Keratinocyte (primary cell): Measurements from ENCODE around the gene PRKAR2B. TPM values are rescaled to one million over a fixed set of nuclear protein-coding genes. Genes with fewer than 3 reads are reported as not detected.

Experiments used
- DNase-seq: peaks from one replicate; pipeline ENCODE4 v3.0.0-alpha.2; 2011; ENCODE audit warnings: low read depth, missing footprints, low spot score
- FAIRE-seq: peaks from 2 replicates; lab custom pipeline; 2011; peaks lifted over from hg19 to GRCh38; lab: Jason Lieb, UNC
- H2AFZ ChIP-seq: 2 replicates; pipeline ENCODE4 v1.6.0; 2012; ENCODE audit warnings: low read length, control low read depth, inconsistent platforms; ENCODE audit not compliant: control insufficient read depth
- H3K27ac ChIP-seq: 2 replicates; pipeline ENCODE4 v1.5.1; 2011; ENCODE audit warnings: low read length; ENCODE audit not compliant: control insufficient read depth, insufficient read depth
- H3K27me3 ChIP-seq: 3 replicates; pipeline ENCODE4 v1.6.0; 2011; ENCODE audit warnings: low read length; ENCODE audit not compliant: control insufficient read depth, insufficient read depth; ENCODE audit errors: extremely low read depth
- H3K36me3 ChIP-seq, 2 experiments: 2 replicates in 1 of 2; 3 replicates in 1 of 2; pipeline ENCODE4 v1.5.1; 2011; ENCODE audit warnings: low read length in 2 of 2, mild to moderate bottlenecking in 1 of 2; ENCODE audit not compliant: control insufficient read depth in 2 of 2, insufficient read depth in 2 of 2; ENCODE audit errors: extremely low read depth in 1 of 2
- H3K4me1 ChIP-seq: 3 replicates; pipeline ENCODE4 v1.5.1; 2011; ENCODE audit warnings: low read length; ENCODE audit not compliant: control insufficient read depth, insufficient read depth; ENCODE audit errors: extremely low read depth
- H3K4me2 ChIP-seq: 3 replicates; pipeline ENCODE4 v1.6.0; 2011; ENCODE audit warnings: low read depth, low read length; ENCODE audit not compliant: control insufficient read depth, insufficient read depth; ENCODE audit errors: extremely low read depth
- H3K4me3 ChIP-seq, 3 experiments: fragments of 200-600 bp in 1 of 3; sonication (generic) in 1 of 3; 2 replicates in 2 of 3; 3 replicates in 1 of 3; pipeline ENCODE4 v1.5.1; 2011 to 2016; ENCODE audit warnings: low read length in 3 of 3, mild to moderate bottlenecking in 3 of 3, control low read depth in 2 of 3, inconsistent platforms in 1 of 3, low read depth in 1 of 3, mixed read lengths in 1 of 3, mixed run types in 1 of 3, moderate library complexity in 1 of 3; ENCODE audit not compliant: control insufficient read depth in 2 of 3, insufficient read depth in 2 of 3; ENCODE audit errors: extremely low read depth in 1 of 3
- H3K79me2 ChIP-seq: 2 replicates; pipeline ENCODE4 v1.6.0; 2012; ENCODE audit warnings: low read length; ENCODE audit not compliant: control insufficient read depth, insufficient read depth
- H3K9ac ChIP-seq: 3 replicates; pipeline ENCODE4 v1.6.0; 2011; ENCODE audit warnings: low read length; ENCODE audit not compliant: control insufficient read depth, insufficient read depth; ENCODE audit errors: extremely low read depth
- H3K9me1 ChIP-seq: 3 replicates; pipeline ENCODE4 v1.6.0; 2011; ENCODE audit warnings: low read length; ENCODE audit not compliant: control insufficient read depth, insufficient read depth; ENCODE audit errors: extremely low read depth
- H3K9me3 ChIP-seq: 2 replicates; pipeline ENCODE4 v1.5.1; 2012; ENCODE audit warnings: low read depth, low read length; ENCODE audit not compliant: control insufficient read depth
- H4K20me1 ChIP-seq: 3 replicates; pipeline ENCODE4 v1.6.0; 2011; ENCODE audit warnings: low read length; ENCODE audit not compliant: control insufficient read depth, insufficient read depth; ENCODE audit errors: extremely low read depth
- CTCF ChIP-seq, 3 experiments: IDR thresholded peaks in 1 of 3; conservative IDR thresholded peaks in 1 of 3; optimal IDR thresholded peaks in 1 of 3; 2 replicates in 2 of 3; 3 replicates in 1 of 3; pipeline versions ENCODE3 to v1.5.1; 2011; ENCODE audit warnings: low read length in 3 of 3, mild to moderate bottlenecking in 3 of 3, moderate library complexity in 2 of 3, control low read depth in 1 of 3, inconsistent platforms in 1 of 3; ENCODE audit not compliant: insufficient read depth in 2 of 3; ENCODE audit errors: extremely low read depth in 1 of 3
- EZH2 ChIP-seq: IDR thresholded peaks from one replicate; pipeline ENCODE4 v1.6.1; 2012; ENCODE audit warnings: inconsistent platforms, mild to moderate bottlenecking, low read length, moderate library complexity
- dilution Hi-C: fragments of 300-500 bp; cut with MboI; formaldehyde crosslinking; loops from one replicate; pipeline ENCODE4 v1.7.0; 2020; ENCODE audit warnings: low sequenced_read_pairs; ENCODE audit not compliant: extremely low pct_ligation_motif_present
- polyA plus RNA-seq, 5 experiments: library from polyadenylated mRNA; depleted of rRNA in 3 of 5; stranded (reverse) in 3 of 5; stranded (forward) in 1 of 5; unstranded in 1 of 5; fragments of >200 nt; gene quantifications; 1 replicate in 1 of 5; 2 replicates in 3 of 5; 3 replicates in 1 of 5; pipeline versions ENCODE4 v1.2.1 to v1.2.3, GENCODE V29; 2011 to 2012; ENCODE audit warnings: missing spikeins in 2 of 5, low read depth in 1 of 5, low replicate concordance in 1 of 5

PRKAR2B gene
- polyA plus RNA-seq, 1 donor (not counting 4 experiments of a cell fraction or from before 2014, with no cell fraction given), result 0.01 TPM

GRCh38 chr7:107119376-107120105 lies 75.0 kb downstream of the PRKAR2B start:
- Histone ChIP-seq H3K4me2 (no peak overlapping the region), H3K79me2 (no peaks in the 10 kb centered on the region), H3K9ac (no peak overlapping the region), H3K27me3 (peaks cover 5% of the 10 kb centered on the region), H3K4me1 (no peaks in the 10 kb centered on the region), H3K9me3 (no peaks in the 10 kb centered on the region), H4K20me1 (no peaks in the 10 kb centered on the region), H3K27ac (no peak overlapping the region), H3K36me3 (no peaks in the 10 kb centered on the region), H3K4me3 (no peak overlapping the region), H3K9me1 (no peaks in the 10 kb centered on the region), H2AFZ (no peak overlapping the region)
- dilution Hi-C loops, result no loop called here
- FAIRE-seq, result no peak
- no peak for DNase-seq
- TF ChIP-seq CTCF (optimal IDR thresholded peaks at IDR 0.05 in 1 of 3, IDR thresholded peaks at IDR 0.05 in 1 of 3, conservative IDR thresholded peaks at IDR 0.05 in 1 of 3; ENCODE audit: extremely low read depth in 1 of 3, insufficient read depth in 2 of 3, low read length in 3 of 3), result no peak
- no peak for TF ChIP-seq EZH2

GRCh38 chr7:107122486-107122911 lies 78.0 kb downstream of the PRKAR2B start:
- Histone ChIP-seq H4K20me1 (no peaks in the 10 kb centered on the region), H3K9ac (no peak overlapping the region), H3K79me2 (no peaks in the 10 kb centered on the region), H3K4me1 (no peaks in the 10 kb centered on the region), H3K27me3 (peaks cover 5% of the 10 kb centered on the region), H3K27ac (no peak overlapping the region), H2AFZ (no peak overlapping the region), H3K36me3 (no peaks in the 10 kb centered on the region), H3K9me1 (no peaks in the 10 kb centered on the region), H3K9me3 (no peaks in the 10 kb centered on the region), H3K4me2 (no peak overlapping the region), H3K4me3 (no peak overlapping the region)
- FAIRE-seq, result no peak
- dilution Hi-C loops, result no loop called here
- no peak for TF ChIP-seq EZH2
- TF ChIP-seq CTCF (optimal IDR thresholded peaks at IDR 0.05 in 1 of 3, IDR thresholded peaks at IDR 0.05 in 1 of 3, conservative IDR thresholded peaks at IDR 0.05 in 1 of 3; ENCODE audit: extremely low read depth in 1 of 3, insufficient read depth in 2 of 3, low read length in 3 of 3), result no peak
- DNase-seq, result no peak
